Stomach (tissue), 4 donors: ENCODE measurements around the gene MUC5AC.

ENCODE experiments used
- EP300 ChIP-seq: sonication (generic); formaldehyde crosslinking; IDR thresholded peaks from one replicate; pipeline ENCODE4 v1.6.1; 2017; ENCODE audit warnings: antibody characterized with exemption
- POLR2A ChIP-seq, 4 donors: fragments of 450-650 bp; IDR thresholded peaks; one replicate each; pipeline ENCODE4 v1.6.1; 2016; ENCODE audit warnings: antibody characterized with exemption in 4 of 4, control low read depth in 2 of 4, mild to moderate bottlenecking in 1 of 4, moderate library complexity in 1 of 4
- POLR2AphosphoS5 ChIP-seq, 3 donors: sonication (generic); formaldehyde crosslinking; IDR thresholded peaks; one replicate each; pipeline ENCODE4 v1.6.1; 2016; ENCODE audit warnings: antibody characterized with exemption in 3 of 3
- TF ChIP-seq, protein P1 (sequence below), 7 experiments: fragments of 450-650 bp in 4 of 7; fragments of 200-600 bp in 3 of 7; sonication (generic) in 3 of 7; IDR thresholded peaks; one replicate each; pipeline ENCODE4 v1.5.1; 2016 to 2019; ENCODE audit warnings: antibody characterized with exemption in 7 of 7, control low read depth in 2 of 7, mild to moderate bottlenecking in 1 of 7

GRCh38 chr11:1219446-1219833, 61.7 kb downstream of the MUC5AC start:
- no peak for TF ChIP-seq POLR2A (IDR thresholded peaks at IDR 0.05)
- TF ChIP-seq, protein P1, sequence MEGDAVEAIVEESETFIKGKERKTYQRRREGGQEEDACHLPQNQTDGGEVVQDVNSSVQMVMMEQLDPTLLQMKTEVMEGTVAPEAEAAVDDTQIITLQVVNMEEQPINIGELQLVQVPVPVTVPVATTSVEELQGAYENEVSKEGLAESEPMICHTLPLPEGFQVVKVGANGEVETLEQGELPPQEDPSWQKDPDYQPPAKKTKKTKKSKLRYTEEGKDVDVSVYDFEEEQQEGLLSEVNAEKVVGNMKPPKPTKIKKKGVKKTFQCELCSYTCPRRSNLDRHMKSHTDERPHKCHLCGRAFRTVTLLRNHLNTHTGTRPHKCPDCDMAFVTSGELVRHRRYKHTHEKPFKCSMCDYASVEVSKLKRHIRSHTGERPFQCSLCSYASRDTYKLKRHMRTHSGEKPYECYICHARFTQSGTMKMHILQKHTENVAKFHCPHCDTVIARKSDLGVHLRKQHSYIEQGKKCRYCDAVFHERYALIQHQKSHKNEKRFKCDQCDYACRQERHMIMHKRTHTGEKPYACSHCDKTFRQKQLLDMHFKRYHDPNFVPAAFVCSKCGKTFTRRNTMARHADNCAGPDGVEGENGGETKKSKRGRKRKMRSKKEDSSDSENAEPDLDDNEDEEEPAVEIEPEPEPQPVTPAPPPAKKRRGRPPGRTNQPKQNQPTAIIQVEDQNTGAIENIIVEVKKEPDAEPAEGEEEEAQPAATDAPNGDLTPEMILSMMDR (IDR thresholded peaks at IDR 0.05) = no peak
- no peak for TF ChIP-seq EP300
- TF ChIP-seq POLR2AphosphoS5 (IDR thresholded peaks at IDR 0.05) = no peak
